Caki2 (cell line): ENCODE measurements around the gene SH3RF1. TPM values are rescaled to one million over a fixed set of nuclear protein-coding genes. Genes with fewer than 3 reads are reported as not detected.

ENCODE experiments used
- DNase-seq: peaks from one replicate; pipeline ENCODE4 v3.0.0-alpha.2; 2015; ENCODE audit warnings: low read depth
- in situ Hi-C: cut with HindIII; loops from 2 replicates; pipeline ENCODE4 v1.10.0; 2016; ENCODE audit warnings: low sequenced_read_pairs, low pct_unique_long_range_greater_than_20kb, mixed read lengths
- total RNA-seq: library from RNA; depleted of rRNA; stranded (reverse); fragments of >200 nt; shearing (Covaris generic); gene quantifications from 2 replicates; pipeline ENCODE4 v1.2.3, GENCODE V29; 2014; ENCODE audit warnings: low replicate concordance

The SH3RF1 gene
- total RNA-seq, 1 experiment from 2014 or later, result 15.3 TPM

- in situ Hi-C loops, result no loop called here
Measured at GRCh38 chr4:169050881-169051760, 219.6 kb downstream of the SH3RF1 start.

GRCh38 chr4:169050284-169050683, 220.5 kb downstream of the SH3RF1 start:
- no peak for DNase-seq
- in situ Hi-C loops, result no loop called here

More at GRCh38 chr4:169050881-169051760, 219.6 kb downstream of the SH3RF1 start:
- DNase-seq, result no peak

- in situ Hi-C loops, result no loop called here
- DNase-seq, result no peak
Measured at GRCh38 chr4:169048868-169049414, 221.8 kb downstream of the SH3RF1 start.

DNA sequence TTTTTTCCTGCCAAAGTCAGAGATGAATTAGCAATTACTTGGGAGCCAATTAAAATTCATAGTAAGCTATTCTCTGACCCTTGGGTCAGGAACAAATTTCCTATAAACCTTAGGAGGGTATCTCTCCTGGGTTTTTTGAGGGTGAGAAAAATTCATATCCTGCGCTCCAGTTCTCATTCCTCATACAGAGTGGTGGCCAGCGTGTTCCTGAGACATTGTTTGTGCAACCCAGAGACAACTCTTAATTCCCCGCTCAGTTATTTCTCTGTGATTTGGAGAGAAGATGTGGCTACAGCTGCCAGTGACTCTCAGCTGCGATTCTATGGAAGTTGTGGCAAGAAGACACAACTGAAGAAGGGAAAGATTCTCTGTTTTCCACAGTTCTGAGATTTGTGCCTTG, 222.8 kb downstream of the SH3RF1 start:
- in situ Hi-C loops, result no loop called here
- no peak for DNase-seq

DNA sequence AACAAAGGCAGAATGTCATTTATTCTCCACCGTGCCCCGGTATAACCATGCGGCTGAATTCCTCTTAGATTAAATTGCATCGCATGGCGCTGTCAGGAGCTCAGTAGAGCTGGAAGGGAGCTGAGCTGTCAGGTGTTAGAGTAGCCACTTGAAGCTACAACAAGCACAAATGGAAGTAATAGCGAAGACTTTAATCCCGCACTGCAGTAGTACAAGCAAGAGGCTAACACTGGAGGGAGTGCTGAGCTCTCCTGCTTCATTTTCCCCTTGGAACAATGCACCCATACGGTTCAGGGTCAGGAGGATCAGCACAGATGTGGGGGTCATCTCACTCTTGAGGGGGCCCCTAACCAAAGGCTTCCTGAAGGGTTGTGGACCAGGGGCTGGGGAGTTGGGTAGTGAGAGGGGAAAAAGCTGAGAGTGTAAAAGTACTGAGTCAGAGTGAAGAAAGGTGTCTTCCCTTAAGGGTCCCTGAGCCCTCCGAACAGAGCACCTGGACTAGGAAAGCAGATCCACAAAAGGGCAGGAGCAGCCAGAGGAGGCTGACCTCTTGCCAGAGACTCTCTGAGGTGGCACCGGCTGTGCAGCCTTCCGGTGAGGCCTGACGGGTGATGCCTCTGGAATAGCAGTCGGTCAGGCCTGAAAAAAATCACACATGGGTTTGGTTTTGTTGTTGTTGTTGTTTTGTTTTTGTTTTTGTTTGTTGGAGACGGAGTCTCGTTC, 224.7 kb downstream of the SH3RF1 start:
- DNase-seq, result no peak
- in situ Hi-C loops, result no loop called here

DNA sequence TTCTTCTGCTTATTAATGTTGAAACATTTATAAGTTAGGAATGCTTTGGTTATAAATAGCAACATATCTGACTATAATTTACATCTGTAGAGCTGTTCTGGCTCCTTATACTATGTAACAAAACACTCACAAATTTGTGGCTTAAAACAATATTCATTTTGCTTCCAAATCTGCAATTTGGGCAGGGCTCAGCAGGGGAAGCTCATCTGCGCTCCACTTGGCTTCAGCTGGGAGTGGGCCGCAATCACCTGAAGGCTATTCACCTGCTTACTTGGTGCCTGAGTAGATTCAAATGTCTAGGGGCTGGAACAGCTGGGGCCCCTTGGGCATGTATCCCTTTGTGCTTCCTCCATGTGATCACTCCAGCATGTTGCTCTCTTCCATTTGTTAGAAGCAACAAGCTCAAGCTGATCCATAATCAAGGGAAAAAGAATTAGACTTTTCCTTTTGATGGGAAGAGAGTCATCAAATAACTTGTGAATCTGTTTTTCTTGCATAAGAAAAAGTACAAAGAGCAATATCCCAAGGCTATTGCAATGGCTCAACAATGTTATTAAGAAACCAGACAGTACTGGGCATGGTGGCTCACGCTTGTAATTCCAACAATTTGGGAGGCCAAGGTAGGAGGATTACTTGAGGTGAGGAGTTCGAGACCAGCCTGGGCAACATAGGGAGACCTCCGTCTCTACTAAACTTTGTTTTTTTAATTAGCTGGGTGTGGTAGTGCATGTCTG, 225.9 kb downstream of the SH3RF1 start:
- no peak for DNase-seq
- in situ Hi-C loops, result no loop called here
